GM12878 (cell line): ENCODE results near the gene ZNF526. TPM values are rescaled to one million over a fixed set of nuclear protein-coding genes. Genes with fewer than 3 reads are reported as not detected.

Source experiments
- ATAC-seq: fragments of 200-7000 bp; cut with Tn5 transposase; 3 replicates; pipeline ENCODE4 v1.9.1; 2020; ENCODE audit warnings: mild to moderate bottlenecking, moderate library complexity
- BruUV-seq: library from RNA; stranded (reverse); fragments of 400-500 nt; replicated peaks from 2 replicates; lab custom pipeline; 2021; lab: Mats Ljungman, UMichigan
- CTCF ChIA-PET: fragments of 300-600 bp; sonication (Branson Sonifier 250); formaldehyde crosslinking; extraction: SDS; loops from one replicate; lab custom pipeline; 2021; ENCODE audit warnings: inconsistent platforms; lab: Yijun Ruan, JAX
- POLR2A ChIA-PET: fragments of 350-600 bp; formaldehyde crosslinking; extraction: SDS; loops from one replicate; lab custom pipeline; 2021; ENCODE audit warnings: inconsistent platforms; lab: Charles Lee
- RAD21 ChIA-PET: fragments of 300-600 bp; sonication (Branson Sonifier 250); formaldehyde crosslinking; loops from one replicate; lab custom pipeline; 2023; ENCODE audit warnings: antibody characterized with exemption; ENCODE audit not compliant: unreplicated experiment; lab: Charles Lee
- SMC1A ChIA-PET: fragments of 300-600 bp; sonication (Branson Sonifier 250); formaldehyde crosslinking; loops from one replicate; lab custom pipeline; 2023; ENCODE audit not compliant: unreplicated experiment, uncharacterized antibody; lab: Charles Lee
- DNase-seq: peaks from one replicate; pipeline ENCODE4 v3.0.0-alpha.2; 2011; ENCODE audit warnings: low read depth, low spot score
- FAIRE-seq: peaks from 3 replicates; lab custom pipeline; 2011; peaks lifted over from hg19 to GRCh38; lab: Jason Lieb, UNC
- H2AFZ ChIP-seq: 2 replicates; pipeline ENCODE4 v1.6.0; 2011; ENCODE audit warnings: low read depth, low read length, control low read depth; ENCODE audit not compliant: control insufficient read depth
- H3K27ac ChIP-seq: 2 replicates; pipeline ENCODE4 v1.5.1; 2011; ENCODE audit warnings: control low read depth; ENCODE audit not compliant: control insufficient read depth, insufficient read depth
- H3K27me3 ChIP-seq, 2 experiments: replicated peaks in 1 of 2; 2 replicates each; pipeline versions ENCODE4 v1.6.0 to v1.6.1; 2011; ENCODE audit warnings: low read length in 1 of 2; ENCODE audit not compliant: control insufficient read depth in 2 of 2, insufficient read depth in 2 of 2
- H3K36me3 ChIP-seq, 2 experiments: 2 replicates each; pipeline ENCODE4 v1.5.1; 2011; ENCODE audit warnings: low read length in 1 of 2; ENCODE audit not compliant: control insufficient read depth in 2 of 2, insufficient read depth in 2 of 2
- H3K4me1 ChIP-seq: 2 replicates; pipeline ENCODE4 v1.6.1; 2011; ENCODE audit warnings: mild to moderate bottlenecking, low read length, moderate library complexity, mixed read lengths; ENCODE audit not compliant: control insufficient read depth, insufficient read depth
- H3K4me2 ChIP-seq: 2 replicates; pipeline ENCODE4 v1.6.0; 2011; ENCODE audit warnings: control low read depth; ENCODE audit not compliant: control insufficient read depth, insufficient read depth
- H3K4me3 ChIP-seq: fragments of 200-600 bp; sonication (generic); 2 replicates; pipeline ENCODE4 v1.5.1; 2016
- H3K79me2 ChIP-seq: 2 replicates; pipeline ENCODE4 v1.6.0; 2011; ENCODE audit warnings: low read length; ENCODE audit not compliant: control insufficient read depth, insufficient read depth
- H3K9ac ChIP-seq: 2 replicates; pipeline ENCODE4 v1.8.0; 2011; ENCODE audit warnings: low read length, control low read depth, mixed read lengths; ENCODE audit not compliant: control insufficient read depth, insufficient read depth
- H3K9me3 ChIP-seq: replicated peaks from 3 replicates; pipeline ENCODE4 v1.5.1; 2011; ENCODE audit warnings: mild to moderate bottlenecking, low read length; ENCODE audit not compliant: control insufficient read depth, insufficient read depth
- H4K20me1 ChIP-seq: 2 replicates; pipeline ENCODE4 v1.6.0; 2011; ENCODE audit not compliant: control insufficient read depth, insufficient read depth
- CHD4 ChIP-seq: fragments of 200-600 bp; sonication (generic); IDR thresholded peaks from 2 replicates; pipeline ENCODE4 v1.6.1; 2016; ENCODE audit warnings: mild to moderate bottlenecking
- DPF2 ChIP-seq: fragments of 450-650 bp; IDR thresholded peaks from 2 replicates; pipeline ENCODE4 v1.6.1; 2017; ENCODE audit warnings: mild to moderate bottlenecking
- EED ChIP-seq: sonication (generic); IDR thresholded peaks from 2 replicates; pipeline ENCODE4 v1.6.1; 2016; ENCODE audit warnings: antibody characterized with exemption, low read depth
- FOS ChIP-seq: IDR thresholded peaks from 3 replicates; pipeline ENCODE4 v1.6.1; 2011; ENCODE audit warnings: borderline replicate concordance; ENCODE audit not compliant: insufficient read length; ENCODE audit errors: extremely low read depth
- HDAC6 ChIP-seq: fragments of 200-600 bp; sonication (generic); IDR thresholded peaks from one replicate; pipeline ENCODE4 v1.8.0; 2017; ENCODE audit warnings: antibody characterized with exemption; ENCODE audit not compliant: unreplicated experiment
- MXI1 ChIP-seq: fragments of 150-350 bp; IDR thresholded peaks from 2 replicates; pipeline ENCODE4 v1.6.1; 2011; ENCODE audit warnings: low read depth, mild to moderate bottlenecking, inconsistent platforms, low read length, improper control_type of control experiment
- POLR2AphosphoS2 ChIP-seq: IDR thresholded peaks from 2 replicates; pipeline ENCODE4 v1.6.1; 2011; ENCODE audit warnings: low read depth, mild to moderate bottlenecking, low read length, improper control_type of control experiment, moderate library complexity
- RAD51 ChIP-seq: fragments of 450-650 bp; IDR thresholded peaks from 2 replicates; pipeline ENCODE4 v1.6.1; 2016; ENCODE audit warnings: moderate library complexity, mild to moderate bottlenecking, inconsistent platforms
- SMARCA5 ChIP-seq: fragments of 450-650 bp; IDR thresholded peaks from 2 replicates; pipeline ENCODE4 v1.6.1; 2017; ENCODE audit warnings: mild to moderate bottlenecking
- SMC3 ChIP-seq: IDR thresholded peaks from 2 replicates; pipeline ENCODE4 v1.6.1; 2011; ENCODE audit warnings: low read length, improper control_type of control experiment, borderline replicate concordance
- SUPT20H ChIP-seq: IDR thresholded peaks from 2 replicates; pipeline ENCODE4 v1.6.1; 2011; ENCODE audit warnings: low read depth, mild to moderate bottlenecking, low read length, moderate library complexity, borderline replicate concordance; ENCODE audit not compliant: control insufficient read depth
- YY1 ChIP-seq: IDR thresholded peaks from 2 replicates; pipeline ENCODE4 v1.6.1; 2011; ENCODE audit warnings: low read depth, mild to moderate bottlenecking, low read length
- ZSCAN29 ChIP-seq: fragments of 450-650 bp; IDR thresholded peaks from 2 replicates; pipeline ENCODE4 v1.6.1; 2017; ENCODE audit warnings: mild to moderate bottlenecking, moderate library complexity
- WGBS: methylation state at CpG from one replicate; pipeline ENCODE4 v1.1.6; 2016; ENCODE audit warnings: low lambda C conversion rate; ENCODE audit not compliant: insufficient replicate concordance, insufficient coverage; ENCODE audit errors: missing lambda C conversion rate; 5-methylcytosine and 5-hydroxymethylcytosine counted together
- in situ Hi-C: fragments of 300-500 bp; cut with MboI; formaldehyde crosslinking; loops from 9 replicates; pipeline ENCODE4 v1.14.3; 2018; ENCODE audit warnings: mixed read lengths
- intact Hi-C: fragments of 100-400 bp; cut with micrococcal nuclease; formaldehyde crosslinking; loops from one replicate; pipeline ENCODE4 v1.14.2; 2022; ENCODE audit not compliant: unreplicated experiment
- polyA plus RNA-seq, 11 experiments: library from polyadenylated mRNA; depleted of rRNA in 4 of 11; unstranded in 6 of 11; stranded (reverse) in 5 of 11; fragments of >200 nt; fragmentation: Nextera tagmentation in 4 of 11; fragmentation: Illumina TruSeq in 1 of 11; extraction: Ambion mirVana in 4 of 11; extraction: Trizol in 1 of 11; gene quantifications; 1 replicate in 1 of 11; 2 replicates in 10 of 11; pipeline versions ENCODE4 v1.2.1 to v1.2.3, GENCODE V29; 2011 to 2016; ENCODE audit warnings: inconsistent platforms in 2 of 11, missing spikeins in 2 of 11, low read depth in 1 of 11
- total RNA-seq, 4 experiments: library from RNA; depleted of rRNA in 3 of 4; stranded (reverse); fragments of >200 nt in 3 of 4; fragmentation: Illumina TruSeq in 1 of 4; extraction: Trizol in 1 of 4; gene quantifications; 2 replicates each; pipeline versions ENCODE4 v1.2.1 to v1.2.3, GENCODE V29; 2013 to 2021
- TF ChIP-seq, protein P1 (sequence below): fragments of 450-650 bp; IDR thresholded peaks from 2 replicates; pipeline ENCODE4 v1.6.1; 2017; ENCODE audit warnings: mild to moderate bottlenecking, moderate library complexity
- TF ChIP-seq, protein P2 (sequence below): fragments of 450-650 bp; IDR thresholded peaks from 2 replicates; pipeline ENCODE4 v1.6.1; 2017; ENCODE audit warnings: mild to moderate bottlenecking, moderate library complexity

Gene ZNF526
- total and polyA plus RNA-seq, 10 of the 15 experiments (the other 5 are each of a cell fraction or from before 2014, with no cell fraction given): 1.8 to 18.3 (median 5.5) TPM

DNA sequence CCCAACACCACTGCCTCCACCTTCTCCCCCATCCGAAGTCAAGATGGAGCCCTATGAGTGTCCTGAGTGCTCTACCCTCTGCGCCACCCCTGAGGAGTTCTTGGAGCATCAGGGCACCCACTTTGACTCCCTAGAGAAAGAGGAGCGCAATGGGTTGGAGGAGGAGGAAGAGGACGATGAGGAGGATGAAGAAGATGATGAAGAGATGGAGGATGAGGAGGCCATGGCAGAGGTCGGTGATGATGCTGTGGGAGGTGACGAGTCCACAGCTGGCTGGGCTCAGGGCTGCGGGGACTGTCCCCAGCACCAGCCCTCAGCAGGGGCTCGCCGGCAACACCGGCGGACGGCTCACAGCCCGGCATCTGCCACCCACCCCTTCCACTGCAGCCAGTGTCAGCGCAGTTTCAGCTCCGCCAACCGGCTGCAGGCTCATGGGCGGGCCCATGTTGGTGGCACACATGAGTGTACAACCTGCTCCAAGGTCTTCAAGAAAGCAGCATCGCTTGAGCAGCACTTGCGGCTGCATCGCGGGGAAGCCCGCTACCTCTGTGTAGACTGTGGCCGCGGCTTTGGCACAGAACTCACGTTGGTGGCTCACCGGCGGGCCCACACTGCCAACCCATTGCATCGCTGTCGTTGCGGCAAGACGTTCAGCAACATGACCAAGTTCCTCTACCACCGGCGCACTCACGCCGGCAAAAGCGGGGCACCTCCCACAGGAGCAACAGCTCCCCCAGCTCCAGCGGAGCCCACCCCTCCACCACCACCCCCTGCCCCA, 5.0 kb downstream of the ZNF526 start:
- intact Hi-C loops: no loop called here
- ChIA-PET RAD21 (no interaction called here), CTCF (no interaction called here), SMC1A (no interaction called here), POLR2A (interaction anchor here (0.5 kb wide), 1 partner anchor 12 kb away, joined by 4 read pairs; no protein-coding TSS in a partner anchor)
- H3K9ac ChIP-seq: no peak overlapping the region
- no peak overlapping the region for H2AFZ ChIP-seq
- 0 out of 2 replicates have a peak, but pooled peaks cover 3% of the 10 kb centered on the region for H3K4me1 ChIP-seq
- 96% methylated on average over 28 of the region's 37 CpGs for WGBS
- no peaks in the 10 kb centered on the region for H3K27me3 ChIP-seq
- no peak for ATAC-seq
- no peaks in the 10 kb centered on the region for H3K9me3 ChIP-seq
- in situ Hi-C loops: no loop called here
- H3K27ac ChIP-seq: no peak overlapping the region
- peaks cover 26% of the 10 kb centered on the region for H3K79me2 ChIP-seq
- no TSS peak for BruUV-seq
- no peak for FAIRE-seq
- H3K36me3 ChIP-seq: peaks cover 17 to 28% of the 10 kb centered on the region in 2 experiments
- H4K20me1 ChIP-seq: no peaks in the 10 kb centered on the region; the same call in none of the 2 replicates
- no peak overlapping the region for H3K4me2 ChIP-seq
- DNase-seq: no peak
- H3K4me3 ChIP-seq: no peak overlapping the region
- no peak for TF ChIP-seq HDAC6
- no peak for TF ChIP-seq RAD51
- no peak for TF ChIP-seq SMARCA5
- no peak for TF ChIP-seq MXI1
- no peak for TF ChIP-seq EED
- no peak for TF ChIP-seq FOS
- no peak for TF ChIP-seq YY1
- TF ChIP-seq SMC3: no peak
- TF ChIP-seq CHD4: no peak
- TF ChIP-seq, protein P1, sequence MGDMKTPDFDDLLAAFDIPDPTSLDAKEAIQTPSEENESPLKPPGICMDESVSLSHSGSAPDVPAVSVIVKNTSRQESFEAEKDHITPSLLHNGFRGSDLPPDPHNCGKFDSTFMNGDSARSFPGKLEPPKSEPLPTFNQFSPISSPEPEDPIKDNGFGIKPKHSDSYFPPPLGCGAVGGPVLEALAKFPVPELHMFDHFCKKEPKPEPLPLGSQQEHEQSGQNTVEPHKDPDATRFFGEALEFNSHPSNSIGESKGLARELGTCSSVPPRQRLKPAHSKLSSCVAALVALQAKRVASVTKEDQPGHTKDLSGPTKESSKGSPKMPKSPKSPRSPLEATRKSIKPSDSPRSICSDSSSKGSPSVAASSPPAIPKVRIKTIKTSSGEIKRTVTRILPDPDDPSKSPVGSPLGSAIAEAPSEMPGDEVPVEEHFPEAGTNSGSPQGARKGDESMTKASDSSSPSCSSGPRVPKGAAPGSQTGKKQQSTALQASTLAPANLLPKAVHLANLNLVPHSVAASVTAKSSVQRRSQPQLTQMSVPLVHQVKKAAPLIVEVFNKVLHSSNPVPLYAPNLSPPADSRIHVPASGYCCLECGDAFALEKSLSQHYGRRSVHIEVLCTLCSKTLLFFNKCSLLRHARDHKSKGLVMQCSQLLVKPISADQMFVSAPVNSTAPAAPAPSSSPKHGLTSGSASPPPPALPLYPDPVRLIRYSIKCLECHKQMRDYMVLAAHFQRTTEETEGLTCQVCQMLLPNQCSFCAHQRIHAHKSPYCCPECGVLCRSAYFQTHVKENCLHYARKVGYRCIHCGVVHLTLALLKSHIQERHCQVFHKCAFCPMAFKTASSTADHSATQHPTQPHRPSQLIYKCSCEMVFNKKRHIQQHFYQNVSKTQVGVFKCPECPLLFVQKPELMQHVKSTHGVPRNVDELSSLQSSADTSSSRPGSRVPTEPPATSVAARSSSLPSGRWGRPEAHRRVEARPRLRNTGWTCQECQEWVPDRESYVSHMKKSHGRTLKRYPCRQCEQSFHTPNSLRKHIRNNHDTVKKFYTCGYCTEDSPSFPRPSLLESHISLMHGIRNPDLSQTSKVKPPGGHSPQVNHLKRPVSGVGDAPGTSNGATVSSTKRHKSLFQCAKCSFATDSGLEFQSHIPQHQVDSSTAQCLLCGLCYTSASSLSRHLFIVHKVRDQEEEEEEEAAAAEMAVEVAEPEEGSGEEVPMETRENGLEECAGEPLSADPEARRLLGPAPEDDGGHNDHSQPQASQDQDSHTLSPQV: no peak
- TF ChIP-seq DPF2: no peak
- TF ChIP-seq POLR2AphosphoS2: no peak
- TF ChIP-seq, protein P2, sequence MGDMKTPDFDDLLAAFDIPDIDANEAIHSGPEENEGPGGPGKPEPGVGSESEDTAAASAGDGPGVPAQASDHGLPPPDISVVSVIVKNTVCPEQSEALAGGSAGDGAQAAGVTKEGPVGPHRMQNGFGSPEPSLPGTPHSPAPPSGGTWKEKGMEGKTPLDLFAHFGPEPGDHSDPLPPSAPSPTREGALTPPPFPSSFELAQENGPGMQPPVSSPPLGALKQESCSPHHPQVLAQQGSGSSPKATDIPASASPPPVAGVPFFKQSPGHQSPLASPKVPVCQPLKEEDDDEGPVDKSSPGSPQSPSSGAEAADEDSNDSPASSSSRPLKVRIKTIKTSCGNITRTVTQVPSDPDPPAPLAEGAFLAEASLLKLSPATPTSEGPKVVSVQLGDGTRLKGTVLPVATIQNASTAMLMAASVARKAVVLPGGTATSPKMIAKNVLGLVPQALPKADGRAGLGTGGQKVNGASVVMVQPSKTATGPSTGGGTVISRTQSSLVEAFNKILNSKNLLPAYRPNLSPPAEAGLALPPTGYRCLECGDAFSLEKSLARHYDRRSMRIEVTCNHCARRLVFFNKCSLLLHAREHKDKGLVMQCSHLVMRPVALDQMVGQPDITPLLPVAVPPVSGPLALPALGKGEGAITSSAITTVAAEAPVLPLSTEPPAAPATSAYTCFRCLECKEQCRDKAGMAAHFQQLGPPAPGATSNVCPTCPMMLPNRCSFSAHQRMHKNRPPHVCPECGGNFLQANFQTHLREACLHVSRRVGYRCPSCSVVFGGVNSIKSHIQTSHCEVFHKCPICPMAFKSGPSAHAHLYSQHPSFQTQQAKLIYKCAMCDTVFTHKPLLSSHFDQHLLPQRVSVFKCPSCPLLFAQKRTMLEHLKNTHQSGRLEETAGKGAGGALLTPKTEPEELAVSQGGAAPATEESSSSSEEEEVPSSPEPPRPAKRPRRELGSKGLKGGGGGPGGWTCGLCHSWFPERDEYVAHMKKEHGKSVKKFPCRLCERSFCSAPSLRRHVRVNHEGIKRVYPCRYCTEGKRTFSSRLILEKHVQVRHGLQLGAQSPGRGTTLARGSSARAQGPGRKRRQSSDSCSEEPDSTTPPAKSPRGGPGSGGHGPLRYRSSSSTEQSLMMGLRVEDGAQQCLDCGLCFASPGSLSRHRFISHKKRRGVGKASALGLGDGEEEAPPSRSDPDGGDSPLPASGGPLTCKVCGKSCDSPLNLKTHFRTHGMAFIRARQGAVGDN: no peak
- no peak for TF ChIP-seq ZSCAN29
- no peak for TF ChIP-seq SUPT20H
